ENCODE measurements around the gene PLXNA1. TPM values are rescaled to one million over a fixed set of nuclear protein-coding genes. Genes with fewer than 3 reads are reported as not detected.

Gene PLXNA1
- total and polyA plus RNA-seq, 2 of the 8 experiments (the other 6 are each of a cell fraction or from before 2014, with no cell fraction given): 47.5 to 54.9 TPM

DNA sequence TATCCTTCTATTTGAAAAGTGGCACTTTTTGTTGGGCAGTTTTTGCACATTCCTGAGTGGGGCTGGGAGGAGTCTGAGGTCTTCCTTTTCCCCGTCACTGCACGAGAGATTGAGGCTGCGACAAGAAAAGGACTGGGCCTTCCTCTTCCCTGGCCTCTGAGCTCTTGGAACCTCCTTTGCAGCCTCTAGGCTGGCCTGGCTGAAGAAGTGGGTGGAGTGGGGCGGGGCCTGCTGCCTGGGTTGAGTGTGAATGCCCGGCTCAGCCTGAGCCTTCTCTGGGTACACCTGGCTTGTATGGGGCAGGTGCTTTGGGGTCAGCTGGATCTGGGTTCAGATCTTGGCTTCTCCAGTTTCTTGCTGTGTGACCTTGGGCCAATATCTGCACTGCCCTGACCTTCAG lies 43.1 kb downstream of the PLXNA1 start:
- H2BK5ac ChIP-seq (ENCODE audit: low read depth, low read length): no peak overlapping the region
- no peaks in the 10 kb centered on the region for H3K79me1 ChIP-seq (ENCODE audit: low read depth, low read length)
- H3K9me3 ChIP-seq (ENCODE audit: insufficient read depth in 2 of 2, low read depth in 1 of 2, low read length in 1 of 2): no peaks in the 10 kb centered on the region
- H4K91ac ChIP-seq (replicated peaks; ENCODE audit: insufficient read length, low read length): no peak overlapping the region
- H3K18ac ChIP-seq (ENCODE audit: extremely low read depth, low read length): no peak overlapping the region
- H4K5ac ChIP-seq (ENCODE audit: insufficient read length, low read depth, low read length): no peak overlapping the region
- H4K8ac ChIP-seq (ENCODE audit: extremely low read depth, insufficient read depth, low read length): no peak overlapping the region
- no peaks in the 10 kb centered on the region for H3K79me2 ChIP-seq (ENCODE audit: control insufficient read depth in 1 of 2, insufficient read depth in 2 of 2, low read length in 2 of 2)
- FAIRE-seq: no peak
- H2BK15ac ChIP-seq (ENCODE audit: low read length): no peak overlapping the region
- no peak overlapping the region for H3K4ac ChIP-seq (replicated peaks; ENCODE audit: insufficient read length, low read depth, low read length)
- H3K23me2 ChIP-seq (ENCODE audit: low read depth, low read length): no peaks in the 10 kb centered on the region
- ChIA-PET CTCF (ENCODE audit: partially characterized antibody) (interaction anchor here (0.8 to 1.5 kb wide), 4 partner anchors 8 to 431 kb away, joined by 3 read pairs; no protein-coding TSS in a partner anchor), POLR2A (ENCODE audit: partially characterized antibody) (interaction anchor here (0.8 to 1.1 kb wide), 2 partner anchors 16 to 17 kb away, joined by 3 read pairs; no protein-coding TSS in a partner anchor)
- peaks cover 7 to 42% (median 30%) of the 10 kb centered on the region in 4 experiments for H3K36me3 ChIP-seq (ENCODE audit: control insufficient read depth in 2 of 4, insufficient read depth in 4 of 4, low read length in 3 of 4)
- H2AK5ac ChIP-seq (ENCODE audit: low read depth, low read length): no peak overlapping the region
- no peak overlapping the region for H2BK120ac ChIP-seq (replicated peaks; ENCODE audit: low read depth, low read length)
- no peak overlapping the region for H3K4me3 ChIP-seq (ENCODE audit: extremely low read depth in 1 of 4, insufficient read depth in 2 of 4, low read depth in 3 of 4, low read length in 4 of 4)
- H3K9ac ChIP-seq (replicated peaks in 1 of 4; ENCODE audit: extremely low read depth in 1 of 4, low read depth in 3 of 4, low read length in 3 of 4): no peak overlapping the region
- no peak overlapping the region for H3K27ac ChIP-seq (ENCODE audit: low read depth, low read length)
- no peak overlapping the region for H2AFZ ChIP-seq (ENCODE audit: low read length)
- H3K56ac ChIP-seq (replicated peaks; ENCODE audit: insufficient read length, low read depth, low read length): no peak overlapping the region
- no peak overlapping the region for H3K23ac ChIP-seq (ENCODE audit: insufficient read length)
- no peak overlapping the region for H2BK20ac ChIP-seq (ENCODE audit: low read length)
- H3K14ac ChIP-seq (ENCODE audit: insufficient read length): no peak overlapping the region
- WGBS, 2 experiments (ENCODE audit: extremely low coverage in 1 of 2, insufficient coverage in 1 of 2, insufficient read length in 1 of 2, insufficient replicate concordance in 2 of 2, low coverage in 1 of 2, low lambda C conversion rate in 2 of 2, missing lambda C conversion rate in 1 of 2): 93% methylated on average over 5 of the region's 5 CpGs; no CpG with 5 or more reads in 1 of the 2 experiments
- H4K20me1 ChIP-seq (replicated peaks in 1 of 2; ENCODE audit: control insufficient read depth in 1 of 2, insufficient read depth in 2 of 2, low read length in 2 of 2): peaks cover 1 to 13% of the 10 kb centered on the region in 2 experiments
- no peak for DNase-seq (ENCODE audit: low read depth in 1 of 2, low spot score in 2 of 2)
- no peaks in the 10 kb centered on the region for H3K4me1 ChIP-seq (replicated peaks in 1 of 4; ENCODE audit: control insufficient read depth in 3 of 4, insufficient read depth in 4 of 4, low read length in 3 of 4)
- no peak for TF ChIP-seq SUZ12 (IDR thresholded peaks at IDR 0.05; ENCODE audit: low read length)
- TF ChIP-seq JUND (IDR thresholded peaks at IDR 0.05; ENCODE audit: low read length): no peak
- no peak for TF ChIP-seq ZNF274 (IDR thresholded peaks at IDR 0.05; ENCODE audit: borderline replicate concordance, extremely low read depth, low read length)
- TF ChIP-seq YY1 (IDR thresholded peaks at IDR 0.05; ENCODE audit: low read depth, low read length): no peak
- no peak for TF ChIP-seq SIRT6 (IDR thresholded peaks at IDR 0.05; ENCODE audit: low read length)
- TF ChIP-seq BCL11A (IDR thresholded peaks at IDR 0.05; ENCODE audit: low read depth in 2 of 2, low read length in 2 of 2): no peak
- no peak for TF ChIP-seq EGR1 (IDR thresholded peaks at IDR 0.05; ENCODE audit: borderline replicate concordance, low read depth, low read length)
- TF ChIP-seq TAF1 (IDR thresholded peaks at IDR 0.05; ENCODE audit: low read depth, low read length): no peak
- no peak for TF ChIP-seq POU5F1 (IDR thresholded peaks at IDR 0.05; ENCODE audit: low read depth, low read length)
- no peak for TF ChIP-seq EZH2 (IDR thresholded peaks at IDR 0.05; ENCODE audit: low read depth, low read length, severe bottlenecking)
- no peak for TF ChIP-seq TBP (IDR thresholded peaks at IDR 0.05; ENCODE audit: low read depth, low read length)
- no peak for TF ChIP-seq GTF2F1 (IDR thresholded peaks at IDR 0.05; ENCODE audit: borderline replicate concordance, low read depth, low read length)
- no peak for TF ChIP-seq MAFK (IDR thresholded peaks at IDR 0.05; ENCODE audit: low read depth, low read length)
- no peak overlapping the region for H3K4me2 ChIP-seq (ENCODE audit: insufficient read depth in 1 of 2, low read depth in 2 of 2, low read length in 2 of 2)
- no peak overlapping the region for H2BK12ac ChIP-seq (ENCODE audit: low read depth, low read length)
- H3K27me3 ChIP-seq (replicated peaks in 1 of 4; ENCODE audit: control insufficient read depth in 3 of 4, extremely low read depth in 1 of 4, insufficient read depth in 3 of 4, low read length in 3 of 4): no peaks in the 10 kb centered on the region

Measured in H1 (cell line).